Measurements from ENCODE around the gene GTF2A1L. TPM values are rescaled to one million over a fixed set of nuclear protein-coding genes. Genes with fewer than 3 reads are reported as not detected.
A peak's percentile ranks its signal among the peaks of the same experiment; 100 is the strongest.
"Not testable (repeated sequence)": the region's sequence is repeated elsewhere in the genome, so short reads cannot be mapped to it uniquely, and the experiment has no call there.

GTF2A1L gene
- total and polyA plus RNA-seq, 4 donors, result 0.30 to 10.2 (median 4.0) TPM

- Histone ChIP-seq H3K4me1 (ENCODE audit: control insufficient read depth, insufficient read depth, low read length) (no peaks in the 10 kb centered on the region), H3K27me3 (ENCODE audit: control insufficient read depth, insufficient read depth, low read length) (no peaks in the 10 kb centered on the region), H3K9me3 (ENCODE audit: control insufficient read depth, insufficient read depth, low read length) (no peaks in the 10 kb centered on the region), H3K4me3 (ENCODE audit: low read depth, low read length) (no peak overlapping the region), H3K36me3 (ENCODE audit: control insufficient read depth, insufficient read depth, low read length) (no peaks in the 10 kb centered on the region), H3K27ac (ENCODE audit: low read depth, low read length) (no peak overlapping the region)
- WGBS (ENCODE audit: insufficient coverage), result 63% methylated on average over 7 of the region's 7 CpGs
- DNase-seq (ENCODE audit: low read depth in 4 of 6, low spot score in 6 of 6), result peak in 1 of 6 donors; percentile 62
Observed at GRCh38 chr2:48601349-48601748, 16.3 kb upstream of the GTF2A1L start.

GRCh38 chr2:48605482-48606175 lies 12.0 kb upstream of the GTF2A1L start:
- H3K4me3 ChIP-seq (ENCODE audit: low read depth, low read length), result no peak overlapping the region
- no peaks in the 10 kb centered on the region for H3K9me3 ChIP-seq (ENCODE audit: control insufficient read depth, insufficient read depth, low read length)
- H3K27me3 ChIP-seq (ENCODE audit: control insufficient read depth, insufficient read depth, low read length), result no peaks in the 10 kb centered on the region
- peaks cover 6% of the 10 kb centered on the region for H3K4me1 ChIP-seq (ENCODE audit: control insufficient read depth, insufficient read depth, low read length)
- H3K36me3 ChIP-seq (ENCODE audit: control insufficient read depth, insufficient read depth, low read length), result no peaks in the 10 kb centered on the region
- no peak for DNase-seq (ENCODE audit: low read depth in 4 of 6, low spot score in 6 of 6)
- no CpG with 5 or more reads among the region's 5 CpGs for WGBS (ENCODE audit: insufficient coverage)
- H3K27ac ChIP-seq (ENCODE audit: low read depth, low read length), result no peak overlapping the region

GRCh38 chr2:48607307-48608014 lies 10.2 kb upstream of the GTF2A1L start:
- no peaks in the 10 kb centered on the region for H3K9me3 ChIP-seq (ENCODE audit: control insufficient read depth, insufficient read depth, low read length)
- H3K36me3 ChIP-seq (ENCODE audit: control insufficient read depth, insufficient read depth, low read length), result no peaks in the 10 kb centered on the region
- no peak overlapping the region for H3K27ac ChIP-seq (ENCODE audit: low read depth, low read length)
- H3K4me1 ChIP-seq (ENCODE audit: control insufficient read depth, insufficient read depth, low read length), result peaks cover 6% of the 10 kb centered on the region
- no peak overlapping the region for H3K4me3 ChIP-seq (ENCODE audit: low read depth, low read length)
- WGBS (ENCODE audit: insufficient coverage), result 74% methylated on average over 9 of the region's 10 CpGs
- H3K27me3 ChIP-seq (ENCODE audit: control insufficient read depth, insufficient read depth, low read length), result no peaks in the 10 kb centered on the region
- peak in 1 of 6 donors; percentile 39 for DNase-seq (ENCODE audit: low read depth in 4 of 6, low spot score in 6 of 6)

GRCh38 chr2:48613211-48613610 lies 4.4 kb upstream of the GTF2A1L start:
- no peaks in the 10 kb centered on the region for H3K27me3 ChIP-seq (ENCODE audit: control insufficient read depth, insufficient read depth, low read length)
- WGBS (ENCODE audit: insufficient coverage), result 83% methylated on average over 1 of the region's 2 CpGs
- no peaks in the 10 kb centered on the region for H3K4me1 ChIP-seq (ENCODE audit: control insufficient read depth, insufficient read depth, low read length)
- H3K4me3 ChIP-seq (ENCODE audit: low read depth, low read length), result no peak overlapping the region
- H3K36me3 ChIP-seq (ENCODE audit: control insufficient read depth, insufficient read depth, low read length), result peaks cover 3% of the 10 kb centered on the region
- DNase-seq (ENCODE audit: low read depth in 4 of 6, low spot score in 6 of 6), result no peak
- H3K9me3 ChIP-seq (ENCODE audit: control insufficient read depth, insufficient read depth, low read length), result no peaks in the 10 kb centered on the region
- H3K27ac ChIP-seq (ENCODE audit: low read depth, low read length), result no peak overlapping the region

- 98% methylated on average over 23 of the region's 35 CpGs for WGBS (ENCODE audit: insufficient coverage)
- not testable (repeated sequence) for DNase-seq (ENCODE audit: low read depth in 4 of 6, low spot score in 6 of 6); H3K9me3 ChIP-seq (ENCODE audit: control insufficient read depth, insufficient read depth, low read length); H3K36me3 ChIP-seq (ENCODE audit: control insufficient read depth, insufficient read depth, low read length); H3K4me1 ChIP-seq (ENCODE audit: control insufficient read depth, insufficient read depth, low read length); H3K27me3 ChIP-seq (ENCODE audit: control insufficient read depth, insufficient read depth, low read length); H3K4me3 ChIP-seq (ENCODE audit: low read depth, low read length); H3K27ac ChIP-seq (ENCODE audit: low read depth, low read length)
Observed at GRCh38 chr2:48614581-48614980, 3.1 kb upstream of the GTF2A1L start.

- no peak overlapping the region for H3K4me3 ChIP-seq (ENCODE audit: low read depth, low read length)
- DNase-seq (ENCODE audit: low read depth in 4 of 6, low spot score in 6 of 6), result no peak
Observed at GRCh38 chr2:48619526-48619925, 1.9 kb downstream of the GTF2A1L start.

GRCh38 chr2:48620604-48621003 lies 2.9 kb downstream of the GTF2A1L start:
- H3K4me1 ChIP-seq (ENCODE audit: control insufficient read depth, insufficient read depth, low read length), result no peaks in the 10 kb centered on the region
- H3K9me3 ChIP-seq (ENCODE audit: control insufficient read depth, insufficient read depth, low read length), result no peaks in the 10 kb centered on the region
- 100% methylated on average over 2 of the region's 7 CpGs for WGBS (ENCODE audit: insufficient coverage)
- no peak overlapping the region for H3K4me3 ChIP-seq (ENCODE audit: low read depth, low read length)
- H3K27ac ChIP-seq (ENCODE audit: low read depth, low read length), result no peak overlapping the region
- H3K27me3 ChIP-seq (ENCODE audit: control insufficient read depth, insufficient read depth, low read length), result no peaks in the 10 kb centered on the region
- H3K36me3 ChIP-seq (ENCODE audit: control insufficient read depth, insufficient read depth, low read length), result peaks cover 3% of the 10 kb centered on the region
- DNase-seq (ENCODE audit: low read depth in 4 of 6, low spot score in 6 of 6), result no peak

More at GRCh38 chr2:48619526-48619925, 1.9 kb downstream of the GTF2A1L start:
- Histone ChIP-seq H3K4me1 (ENCODE audit: control insufficient read depth, insufficient read depth, low read length) (no peaks in the 10 kb centered on the region), H3K9me3 (ENCODE audit: control insufficient read depth, insufficient read depth, low read length) (no peaks in the 10 kb centered on the region), H3K27me3 (ENCODE audit: control insufficient read depth, insufficient read depth, low read length) (no peaks in the 10 kb centered on the region), H3K36me3 (ENCODE audit: control insufficient read depth, insufficient read depth, low read length) (peaks cover 3% of the 10 kb centered on the region), H3K27ac (ENCODE audit: low read depth, low read length) (no peak overlapping the region)
- WGBS (ENCODE audit: insufficient coverage), result 100% methylated on average over 1 of the region's 2 CpGs

- H3K4me3 ChIP-seq (ENCODE audit: low read depth, low read length); H3K27me3 ChIP-seq (ENCODE audit: control insufficient read depth, insufficient read depth, low read length); H3K27ac ChIP-seq (ENCODE audit: low read depth, low read length); H3K9me3 ChIP-seq (ENCODE audit: control insufficient read depth, insufficient read depth, low read length); H3K36me3 ChIP-seq (ENCODE audit: control insufficient read depth, insufficient read depth, low read length); H3K4me1 ChIP-seq (ENCODE audit: control insufficient read depth, insufficient read depth, low read length): not testable (repeated sequence)
- WGBS (ENCODE audit: insufficient coverage), result no CpG with 5 or more reads among the region's 5 CpGs
- DNase-seq (ENCODE audit: low read depth in 4 of 6, low spot score in 6 of 6), result peak in 1 of 6 donors; percentile 11
Observed at GRCh38 chr2:48622691-48623090, 5.0 kb downstream of the GTF2A1L start.

GRCh38 chr2:48624696-48625095 lies 7.0 kb downstream of the GTF2A1L start:
- Histone ChIP-seq H3K4me3 (ENCODE audit: low read depth, low read length) (no peak overlapping the region), H3K36me3 (ENCODE audit: control insufficient read depth, insufficient read depth, low read length) (no peaks in the 10 kb centered on the region), H3K27ac (ENCODE audit: low read depth, low read length) (no peak overlapping the region), H3K27me3 (ENCODE audit: control insufficient read depth, insufficient read depth, low read length) (no peaks in the 10 kb centered on the region), H3K4me1 (ENCODE audit: control insufficient read depth, insufficient read depth, low read length) (no peaks in the 10 kb centered on the region), H3K9me3 (ENCODE audit: control insufficient read depth, insufficient read depth, low read length) (no peaks in the 10 kb centered on the region)
- DNase-seq (ENCODE audit: low read depth in 4 of 6, low spot score in 6 of 6), result no peak
- no CpG with 5 or more reads among the region's 2 CpGs for WGBS (ENCODE audit: insufficient coverage)

- DNase-seq (ENCODE audit: low read depth in 4 of 6, low spot score in 6 of 6), result no peak
- Histone ChIP-seq H3K36me3 (ENCODE audit: control insufficient read depth, insufficient read depth, low read length) (no peaks in the 10 kb centered on the region), H3K9me3 (ENCODE audit: control insufficient read depth, insufficient read depth, low read length) (no peaks in the 10 kb centered on the region), H3K27me3 (ENCODE audit: control insufficient read depth, insufficient read depth, low read length) (no peaks in the 10 kb centered on the region), H3K4me1 (ENCODE audit: control insufficient read depth, insufficient read depth, low read length) (no peaks in the 10 kb centered on the region), H3K4me3 (ENCODE audit: low read depth, low read length) (no peak overlapping the region), H3K27ac (ENCODE audit: low read depth, low read length) (no peak overlapping the region)
Observed at GRCh38 chr2:48626047-48626446, 8.4 kb downstream of the GTF2A1L start.
